SK-N-SH (cell line): ENCODE data around the gene SMLR1.
A peak's percentile ranks its signal among the peaks of the same experiment; 100 is the strongest.

ENCODE experiments used
- CTCF ChIP-seq: fragments of 200-600 bp; sonication (generic); IDR thresholded peaks from 2 replicates; pipeline ENCODE4 v1.6.1; 2017; ENCODE audit warnings: antibody characterized with exemption, mild to moderate bottlenecking, moderate library complexity
- EZH2phosphoT487 ChIP-seq: fragments of 200-600 bp; sonication (generic); IDR thresholded peaks from 2 replicates; pipeline ENCODE4 v1.6.1; 2017; ENCODE audit warnings: low read depth, mixed run types, mild to moderate bottlenecking, antibody characterized with exemption, moderate library complexity, borderline replicate concordance
- FOSL2 ChIP-seq: IDR thresholded peaks from 2 replicates; pipeline ENCODE4 v1.4.0; 2012; ENCODE audit warnings: low read depth, mild to moderate bottlenecking, moderate library complexity, borderline replicate concordance
- TF ChIP-seq, protein P1 (sequence below): IDR thresholded peaks from 2 replicates; pipeline ENCODE4 v1.4.0; 2012; ENCODE audit warnings: low read depth
- TF ChIP-seq, protein P2 (sequence below): IDR thresholded peaks from 2 replicates; pipeline ENCODE4; 2012
- TF ChIP-seq, protein P3 (sequence below): fragments of 150-350 bp; IDR thresholded peaks from 2 replicates; pipeline ENCODE4 v1.6.1; 2017; ENCODE audit warnings: antibody characterized with exemption, low read length, low read depth, borderline replicate concordance

DNA sequence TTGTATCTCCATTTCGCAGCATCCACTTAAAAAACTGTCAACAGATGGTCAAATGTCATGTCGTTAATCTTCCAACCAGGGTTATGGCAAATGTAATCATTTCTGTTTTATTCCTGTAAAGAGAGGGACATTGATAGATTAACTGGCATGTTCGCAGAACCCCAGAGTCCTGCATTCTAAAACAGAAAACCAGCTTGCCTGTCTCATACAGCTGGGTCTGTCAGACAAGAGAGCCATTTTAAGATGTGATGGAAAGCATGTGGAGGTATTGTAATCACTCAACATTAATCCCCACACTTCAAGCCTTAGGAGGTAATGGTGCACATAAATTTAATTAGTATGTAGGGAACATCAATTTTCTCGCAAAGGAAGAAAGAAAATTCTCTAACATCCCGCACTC lies 4.4 kb downstream of the SMLR1 start:
- no peak for TF ChIP-seq EZH2phosphoT487
- no peak for TF ChIP-seq CTCF
- TF ChIP-seq FOSL2, result no peak
- TF ChIP-seq, protein P1, sequence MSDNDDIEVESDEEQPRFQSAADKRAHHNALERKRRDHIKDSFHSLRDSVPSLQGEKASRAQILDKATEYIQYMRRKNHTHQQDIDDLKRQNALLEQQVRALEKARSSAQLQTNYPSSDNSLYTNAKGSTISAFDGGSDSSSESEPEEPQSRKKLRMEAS, result no peak
- TF ChIP-seq, protein P2, sequence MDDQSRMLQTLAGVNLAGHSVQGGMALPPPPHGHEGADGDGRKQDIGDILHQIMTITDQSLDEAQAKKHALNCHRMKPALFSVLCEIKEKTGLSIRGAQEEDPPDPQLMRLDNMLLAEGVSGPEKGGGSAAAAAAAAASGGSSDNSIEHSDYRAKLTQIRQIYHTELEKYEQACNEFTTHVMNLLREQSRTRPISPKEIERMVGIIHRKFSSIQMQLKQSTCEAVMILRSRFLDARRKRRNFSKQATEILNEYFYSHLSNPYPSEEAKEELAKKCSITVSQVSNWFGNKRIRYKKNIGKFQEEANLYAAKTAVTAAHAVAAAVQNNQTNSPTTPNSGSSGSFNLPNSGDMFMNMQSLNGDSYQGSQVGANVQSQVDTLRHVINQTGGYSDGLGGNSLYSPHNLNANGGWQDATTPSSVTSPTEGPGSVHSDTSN, result peak; percentile 2; the same call in 1 of the 2 replicates
- TF ChIP-seq, protein P3, sequence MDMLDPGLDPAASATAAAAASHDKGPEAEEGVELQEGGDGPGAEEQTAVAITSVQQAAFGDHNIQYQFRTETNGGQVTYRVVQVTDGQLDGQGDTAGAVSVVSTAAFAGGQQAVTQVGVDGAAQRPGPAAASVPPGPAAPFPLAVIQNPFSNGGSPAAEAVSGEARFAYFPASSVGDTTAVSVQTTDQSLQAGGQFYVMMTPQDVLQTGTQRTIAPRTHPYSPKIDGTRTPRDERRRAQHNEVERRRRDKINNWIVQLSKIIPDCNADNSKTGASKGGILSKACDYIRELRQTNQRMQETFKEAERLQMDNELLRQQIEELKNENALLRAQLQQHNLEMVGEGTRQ, result no peak
